ENCODE results near the gene TBC1D16. TPM values are rescaled to one million over a fixed set of nuclear protein-coding genes. Genes with fewer than 3 reads are reported as not detected.

TBC1D16 gene
- total and polyA plus RNA-seq, 10 of the 15 experiments (the other 5 are each of a cell fraction or from before 2014, with no cell fraction given) = 0.01 to 0.13 (median 0.06) TPM; not detected in 3

- Histone ChIP-seq H3K27me3 (replicated peaks in 1 of 2; ENCODE audit: control insufficient read depth in 2 of 2, insufficient read depth in 2 of 2, low read length in 1 of 2) (peaks cover 1 to 4% of the 10 kb centered on the region in 2 experiments; a peak in 2 of 4 replicates), H3K9me3 (replicated peaks; ENCODE audit: control insufficient read depth, insufficient read depth, low read length) (no peaks in the 10 kb centered on the region), H3K79me2 (ENCODE audit: control insufficient read depth, insufficient read depth, low read length) (no peaks in the 10 kb centered on the region), H2AFZ (ENCODE audit: control insufficient read depth, low read depth, low read length) (no peak overlapping the region), H3K4me2 (ENCODE audit: control insufficient read depth, insufficient read depth) (no peak overlapping the region), H3K27ac (ENCODE audit: control insufficient read depth, insufficient read depth) (no peak overlapping the region), H3K9ac (ENCODE audit: control insufficient read depth, insufficient read depth, low read length) (no peak overlapping the region), H3K4me3 (no peak overlapping the region), H3K4me1 (ENCODE audit: control insufficient read depth, insufficient read depth, low read length) (no peaks in the 10 kb centered on the region), H3K36me3 (ENCODE audit: control insufficient read depth in 2 of 2, insufficient read depth in 2 of 2, low read length in 1 of 2) (no peaks in the 10 kb centered on the region), H4K20me1 (ENCODE audit: control insufficient read depth, insufficient read depth) (no peaks in the 10 kb centered on the region)
- intact Hi-C loops (cut with micrococcal nuclease; ENCODE audit: unreplicated experiment) = no loop called here
- no peak for DNase-seq (ENCODE audit: low read depth, low spot score)
- WGBS (ENCODE audit: insufficient coverage, insufficient replicate concordance, low lambda C conversion rate, missing lambda C conversion rate) = 49% methylated on average over 8 of the region's 8 CpGs
- RAD21 ChIA-PET (ENCODE audit: unreplicated experiment) = no interaction called here
- in situ Hi-C loops (cut with MboI) = no loop called here
- no TSS peak for BruUV-seq (replicated peaks)
- POLR2A ChIA-PET = no interaction called here
- FAIRE-seq = no peak
- CTCF ChIA-PET = no interaction called here
- SMC1A ChIA-PET (ENCODE audit: uncharacterized antibody, unreplicated experiment) = interaction anchor here (0.5 kb wide), 1 partner anchor 37 kb away, joined by 3 read pairs; no protein-coding TSS in a partner anchor
- ATAC-seq = no peak
- no peak for TF ChIP-seq JUNB (IDR thresholded peaks at IDR 0.05)
- TF ChIP-seq, protein P1, sequence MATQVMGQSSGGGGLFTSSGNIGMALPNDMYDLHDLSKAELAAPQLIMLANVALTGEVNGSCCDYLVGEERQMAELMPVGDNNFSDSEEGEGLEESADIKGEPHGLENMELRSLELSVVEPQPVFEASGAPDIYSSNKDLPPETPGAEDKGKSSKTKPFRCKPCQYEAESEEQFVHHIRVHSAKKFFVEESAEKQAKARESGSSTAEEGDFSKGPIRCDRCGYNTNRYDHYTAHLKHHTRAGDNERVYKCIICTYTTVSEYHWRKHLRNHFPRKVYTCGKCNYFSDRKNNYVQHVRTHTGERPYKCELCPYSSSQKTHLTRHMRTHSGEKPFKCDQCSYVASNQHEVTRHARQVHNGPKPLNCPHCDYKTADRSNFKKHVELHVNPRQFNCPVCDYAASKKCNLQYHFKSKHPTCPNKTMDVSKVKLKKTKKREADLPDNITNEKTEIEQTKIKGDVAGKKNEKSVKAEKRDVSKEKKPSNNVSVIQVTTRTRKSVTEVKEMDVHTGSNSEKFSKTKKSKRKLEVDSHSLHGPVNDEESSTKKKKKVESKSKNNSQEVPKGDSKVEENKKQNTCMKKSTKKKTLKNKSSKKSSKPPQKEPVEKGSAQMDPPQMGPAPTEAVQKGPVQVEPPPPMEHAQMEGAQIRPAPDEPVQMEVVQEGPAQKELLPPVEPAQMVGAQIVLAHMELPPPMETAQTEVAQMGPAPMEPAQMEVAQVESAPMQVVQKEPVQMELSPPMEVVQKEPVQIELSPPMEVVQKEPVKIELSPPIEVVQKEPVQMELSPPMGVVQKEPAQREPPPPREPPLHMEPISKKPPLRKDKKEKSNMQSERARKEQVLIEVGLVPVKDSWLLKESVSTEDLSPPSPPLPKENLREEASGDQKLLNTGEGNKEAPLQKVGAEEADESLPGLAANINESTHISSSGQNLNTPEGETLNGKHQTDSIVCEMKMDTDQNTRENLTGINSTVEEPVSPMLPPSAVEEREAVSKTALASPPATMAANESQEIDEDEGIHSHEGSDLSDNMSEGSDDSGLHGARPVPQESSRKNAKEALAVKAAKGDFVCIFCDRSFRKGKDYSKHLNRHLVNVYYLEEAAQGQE (IDR thresholded peaks at IDR 0.05; ENCODE audit: low read depth, low read length) = no peak
- TF ChIP-seq CHD4 (IDR thresholded peaks at IDR 0.05) = no peak
- TF ChIP-seq HCFC1 (IDR thresholded peaks at IDR 0.05; ENCODE audit: low read length) = no peak
- no peak for TF ChIP-seq CREB1 (IDR thresholded peaks at IDR 0.05; ENCODE audit: low read depth)
Measured at GRCh38 chr17:79905832-79906231, 129.8 kb downstream of the TBC1D16 start.

GRCh38 chr17:79904865-79905264, 130.8 kb downstream of the TBC1D16 start:
- WGBS (ENCODE audit: insufficient coverage, insufficient replicate concordance, low lambda C conversion rate, missing lambda C conversion rate) = 66% methylated on average over 9 of the region's 9 CpGs
- SMC1A ChIA-PET (ENCODE audit: uncharacterized antibody, unreplicated experiment) = no interaction called here
- no peak overlapping the region for H3K4me2 ChIP-seq (ENCODE audit: control insufficient read depth, insufficient read depth)
- no peaks in the 10 kb centered on the region for H3K9me3 ChIP-seq (replicated peaks; ENCODE audit: control insufficient read depth, insufficient read depth, low read length)
- no peak for FAIRE-seq
- H3K9ac ChIP-seq (ENCODE audit: control insufficient read depth, insufficient read depth, low read length) = no peak overlapping the region
- TF ChIP-seq ZBTB11 (CRISPR knock-in tag; IDR thresholded peaks at IDR 0.05) (no peak), POLR2A (IDR thresholded peaks at IDR 0.05; ENCODE audit: low read depth, low read length) (no peak)
- no peak overlapping the region for H2AFZ ChIP-seq (ENCODE audit: control insufficient read depth, low read depth, low read length)
- CTCF ChIA-PET = no interaction called here
- no peak overlapping the region for H3K27ac ChIP-seq (ENCODE audit: control insufficient read depth, insufficient read depth)
- H3K27me3 ChIP-seq (replicated peaks in 1 of 2; ENCODE audit: control insufficient read depth in 2 of 2, insufficient read depth in 2 of 2, low read length in 1 of 2) = peaks cover 1 to 4% of the 10 kb centered on the region in 2 experiments; a peak in 2 of 4 replicates
- no peaks in the 10 kb centered on the region for H4K20me1 ChIP-seq (ENCODE audit: control insufficient read depth, insufficient read depth)
- no peaks in the 10 kb centered on the region for H3K36me3 ChIP-seq (ENCODE audit: control insufficient read depth in 2 of 2, insufficient read depth in 2 of 2, low read length in 1 of 2)
- POLR2A ChIA-PET = no interaction called here
- no TSS peak for BruUV-seq (replicated peaks)
- RAD21 ChIA-PET (ENCODE audit: unreplicated experiment) = no interaction called here
- H3K79me2 ChIP-seq (ENCODE audit: control insufficient read depth, insufficient read depth, low read length) = no peaks in the 10 kb centered on the region
- ATAC-seq = no peak
- no peak overlapping the region for H3K4me3 ChIP-seq
- no peak for DNase-seq (ENCODE audit: low read depth, low spot score)
- intact Hi-C loops (cut with micrococcal nuclease; ENCODE audit: unreplicated experiment) = no loop called here
- no peaks in the 10 kb centered on the region for H3K4me1 ChIP-seq (ENCODE audit: control insufficient read depth, insufficient read depth, low read length)
- in situ Hi-C loops (cut with MboI) = no loop called here

All from GM12878 (cell line).